Measurements from ENCODE around the gene TBC1D17.
"Not testable (repeated sequence)": the region's sequence is repeated elsewhere in the genome, so short reads cannot be mapped to it uniquely, and the experiment has no call there.

Gene TBC1D17

GRCh38 chr19:49924004-49924880, 46.7 kb downstream of the TBC1D17 start:
- DNase-seq = no peak

- DNase-seq = not testable (repeated sequence)
Measured at GRCh38 chr19:49924881-49925210, 47.3 kb downstream of the TBC1D17 start.

GRCh38 chr19:49925486-49925885, 48.0 kb downstream of the TBC1D17 start:
- no peak for DNase-seq

DNA sequence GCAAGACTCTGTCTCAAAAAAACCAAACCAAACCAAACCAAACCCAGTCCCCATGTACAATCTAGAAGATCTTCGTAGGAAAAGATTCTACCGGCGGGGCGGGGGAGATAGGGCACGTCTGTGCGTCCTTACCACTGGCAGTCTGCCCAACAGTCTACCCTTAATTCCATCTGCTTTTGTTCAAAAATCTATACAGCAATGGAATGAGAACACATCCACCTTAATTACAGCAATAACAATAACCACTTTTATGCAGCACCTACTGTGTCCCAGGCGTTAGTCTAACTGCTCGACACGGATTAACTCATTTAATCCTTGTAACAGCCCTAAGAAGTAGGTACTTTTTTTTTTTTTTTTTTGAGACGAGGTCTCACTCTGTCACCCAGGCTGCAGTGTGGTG, 49.0 kb downstream of the TBC1D17 start:
- no peak for DNase-seq

DNA sequence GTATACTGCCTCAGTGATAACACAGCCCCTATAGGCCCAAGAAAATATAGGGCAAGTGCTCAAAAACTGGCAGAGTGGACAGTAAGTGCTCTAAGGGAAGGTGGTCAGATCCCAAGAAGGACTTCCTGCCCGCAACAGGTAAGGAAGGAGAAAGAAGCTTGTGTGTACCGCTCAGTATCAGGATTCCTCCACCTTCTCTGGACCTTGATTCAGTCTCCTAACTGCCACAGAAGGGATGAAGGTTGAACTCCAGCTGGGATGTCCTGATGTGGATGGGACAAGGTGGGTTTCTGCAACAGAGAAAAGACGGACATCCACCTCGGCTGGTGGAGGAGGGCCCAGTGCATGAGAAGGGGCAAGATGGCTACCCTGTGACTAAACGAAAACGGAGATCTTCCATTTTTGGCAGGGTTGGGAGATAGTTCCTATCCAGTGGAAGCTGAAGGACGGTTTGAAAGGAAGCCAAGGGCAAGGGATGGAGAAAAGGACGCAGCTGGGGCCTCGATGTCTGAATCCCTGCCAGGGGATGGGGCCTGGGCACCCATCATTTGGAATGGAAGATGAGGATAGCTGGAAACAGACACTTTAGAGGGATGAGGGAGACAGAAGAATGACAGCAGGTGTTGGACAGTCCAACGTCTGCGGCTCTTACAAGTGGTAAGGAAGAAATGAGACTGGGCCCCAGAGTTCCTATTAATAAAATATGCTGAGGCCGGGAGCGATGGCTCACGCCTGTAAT, 50.2 kb downstream of the TBC1D17 start:
- no peak for DNase-seq

DNA sequence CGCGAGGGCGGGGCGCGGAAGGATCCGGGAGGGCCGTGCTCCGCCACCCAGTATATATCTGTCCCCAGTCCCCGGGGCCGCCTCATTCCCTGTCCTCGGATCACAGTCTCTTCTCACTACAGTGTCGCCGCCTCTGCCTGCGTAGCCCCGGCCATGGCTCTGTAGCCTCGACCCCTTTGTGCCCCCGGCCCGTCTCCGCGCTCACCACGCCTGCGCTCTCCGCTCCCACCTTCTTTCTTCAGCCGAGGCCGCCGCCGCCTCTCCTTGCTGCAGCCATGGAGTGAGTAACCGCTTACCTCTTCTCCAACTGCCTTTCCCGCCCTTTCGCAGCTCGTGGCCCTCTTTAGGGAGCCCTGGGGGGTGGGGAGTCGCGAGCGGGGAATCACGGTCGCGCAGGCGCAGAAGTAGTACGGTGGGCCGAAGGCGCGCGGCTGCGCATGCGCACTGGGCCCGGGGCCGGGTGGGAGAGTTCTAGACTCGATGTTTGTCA, 51.7 kb downstream of the TBC1D17 start, which contains the start of the genes ATF5 and NUP62:
ATF5 (plus strand) TSS at position 85 of the 490 bp plus-strand sequence. CDS start 1,646 bp downstream, outside the sequence.
NUP62 (minus strand) TSS at position 384 of the 490 bp plus-strand sequence. CDS start 19,697 bp downstream, outside the sequence.
- DNase-seq = peak; percentile 94

DNA sequence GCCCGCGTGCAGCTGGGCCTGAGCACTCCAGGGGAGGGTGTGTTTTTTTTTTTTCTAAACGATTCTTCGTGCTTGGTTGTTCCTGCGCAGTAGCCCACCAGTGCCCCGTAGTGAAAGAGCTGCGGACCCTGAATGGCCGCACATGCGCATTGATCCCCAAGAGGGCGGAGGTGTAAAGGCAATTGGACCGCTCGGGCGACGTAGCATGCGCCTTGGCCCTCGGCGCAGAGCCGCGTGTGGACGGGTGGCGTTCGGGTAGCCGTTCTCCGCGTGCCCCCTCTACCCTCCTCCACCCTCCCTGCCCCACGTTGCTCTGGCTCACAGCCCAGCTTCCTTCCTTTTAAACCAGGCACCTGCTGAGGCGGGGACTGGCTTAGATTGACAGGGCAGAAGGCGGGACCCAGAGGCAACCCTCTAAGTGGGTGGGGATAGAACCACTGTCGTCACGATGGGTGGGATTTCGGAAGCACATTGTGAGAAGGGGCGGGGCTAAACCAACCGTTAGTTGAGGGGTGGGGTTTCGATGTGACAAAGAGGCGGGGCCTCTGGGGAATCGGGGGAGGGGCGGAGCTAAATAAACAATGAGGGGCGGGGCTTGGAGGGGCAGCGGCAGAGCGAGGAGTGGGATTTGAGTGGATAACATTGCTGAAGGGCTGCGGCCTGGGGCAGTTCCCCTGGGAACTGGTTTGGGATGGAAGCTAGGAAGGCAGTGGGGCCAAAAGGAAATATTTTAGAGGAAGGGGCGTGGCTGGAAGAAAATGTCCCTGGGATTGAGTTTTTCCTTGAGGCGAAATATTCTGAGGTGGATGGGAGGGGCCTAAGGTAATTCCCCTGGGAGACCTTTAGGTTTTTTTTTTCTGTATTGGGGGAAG, 52.3 kb downstream of the TBC1D17 start:
- peak; percentile 91 for DNase-seq

DNA sequence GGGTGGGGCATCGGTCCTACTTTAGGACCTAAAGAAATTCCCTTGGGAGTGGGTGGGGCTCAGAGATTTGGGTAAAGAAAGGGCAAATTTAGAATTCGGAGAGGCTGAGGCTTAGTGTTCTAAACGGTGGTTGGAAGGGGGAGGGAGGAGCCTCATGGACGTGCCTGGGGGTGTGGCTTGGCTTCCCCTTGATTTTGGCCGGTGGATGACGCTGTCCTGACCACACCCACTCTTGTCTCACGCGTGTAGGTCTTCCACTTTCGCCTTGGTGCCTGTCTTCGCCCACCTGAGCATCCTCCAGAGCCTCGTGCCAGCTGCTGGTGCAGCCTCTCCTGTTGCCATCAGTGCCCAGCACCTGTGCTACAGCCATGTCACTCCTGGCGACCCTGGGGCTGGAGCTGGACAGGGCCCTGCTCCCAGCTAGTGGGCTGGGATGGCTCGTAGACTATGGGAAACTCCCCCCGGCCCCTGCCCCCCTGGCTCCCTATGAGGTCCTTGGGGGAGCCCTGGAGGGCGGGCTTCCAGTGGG, 53.0 kb downstream of the TBC1D17 start:
- no peak for DNase-seq

GRCh38 chr19:49931293-49932040, 54.0 kb downstream of the TBC1D17 start:
- DNase-seq = no peak

- DNase-seq = no peak
Measured at GRCh38 chr19:49932041-49932451, 54.5 kb downstream of the TBC1D17 start.

GRCh38 chr19:49932731-49933131, 55.2 kb downstream of the TBC1D17 start:
- DNase-seq = peak; percentile 60

DNA sequence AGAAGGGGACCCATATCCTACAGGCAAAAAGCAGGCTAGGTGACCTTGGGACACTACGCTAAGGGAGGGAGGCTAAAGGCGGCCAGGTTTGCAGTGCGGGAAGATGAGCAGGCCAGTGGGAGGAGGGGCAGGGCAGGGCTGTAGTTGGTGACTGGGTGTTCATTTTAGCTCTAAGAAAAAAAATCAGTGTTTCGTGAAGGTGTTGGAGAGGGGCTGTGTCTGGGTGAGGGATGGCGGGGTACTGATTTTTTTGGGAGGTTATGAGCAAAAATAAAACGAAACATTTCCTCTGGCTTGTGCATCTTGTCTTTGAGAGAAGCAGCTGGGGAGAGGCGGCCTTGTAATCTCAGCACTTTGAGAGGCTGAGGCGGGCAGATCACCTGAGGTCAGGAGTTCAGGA, 56.1 kb downstream of the TBC1D17 start:
- DNase-seq = no peak

- no peak for DNase-seq
Measured at GRCh38 chr19:49936549-49936948, 59.0 kb downstream of the TBC1D17 start.

- peak; percentile 88 for DNase-seq
Measured at GRCh38 chr19:49937750-49938381, 60.4 kb downstream of the TBC1D17 start.
